T-cell (primary cell): ENCODE results near the gene DMXL1. TPM values are rescaled to one million over a fixed set of nuclear protein-coding genes. Genes with fewer than 3 reads are reported as not detected.

Source experiments
- ATAC-seq, 4 experiments: fragments of 200-7000 bp in 3 of 4; fragments of 150-1000 bp in 1 of 4; cut with Tn5 transposase; replicated peaks in 1 of 4; 1 replicate in 3 of 4; 2 replicates in 1 of 4; pipeline ENCODE4 v1.10.0; 2021; ENCODE audit warnings: moderate library complexity in 3 of 4, mild to moderate bottlenecking in 2 of 4, moderate number of reproducible peaks in 1 of 4
- CTCF ChIA-PET, 2 donors: fragments of 300-600 bp; sonication (Branson Sonifier 250); formaldehyde crosslinking; loops; one replicate each; lab custom pipeline; 2022; ENCODE audit warnings: antibody characterized with exemption in 2 of 2; lab: Charles Lee
- POLR2A ChIA-PET, 2 donors: fragments of 300-600 bp; sonication (Branson Sonifier 250); formaldehyde crosslinking; loops; one replicate each; lab custom pipeline; 2022; ENCODE audit warnings: antibody characterized with exemption in 2 of 2; lab: Charles Lee
- DNase-seq, 35 experiments: peaks; one replicate each; pipeline versions ENCODE4 v3.0.0 to v3.0.0-alpha.2; 2013 to 2023
- H3K27ac ChIP-seq: one replicate; pipeline ENCODE4 v1.5.1; 2013; ENCODE audit warnings: low read length
- H3K27me3 ChIP-seq, 2 experiments: replicated peaks in 1 of 2; 1 replicate in 1 of 2; 2 replicates in 1 of 2; pipeline versions ENCODE4 v1.6.1 to v1.7.0; 2013; ENCODE audit warnings: low read length in 1 of 2, mixed read lengths in 1 of 2; ENCODE audit not compliant: control insufficient read depth in 2 of 2, insufficient read depth in 2 of 2; ENCODE audit errors: extremely low read depth in 1 of 2
- H3K36me3 ChIP-seq, 2 donors: 1 replicate in 1 of 2; 2 replicates in 1 of 2; pipeline versions ENCODE4 v1.6.1 to v1.7.0; 2013; ENCODE audit warnings: low read length in 1 of 2; ENCODE audit not compliant: control insufficient read depth in 2 of 2, insufficient read depth in 1 of 2; ENCODE audit errors: extremely low read depth in 1 of 2
- H3K4me1 ChIP-seq, 2 experiments: 1 replicate in 1 of 2; 2 replicates in 1 of 2; pipeline versions ENCODE4 v1.6.1 to v1.7.0; 2013; ENCODE audit warnings: low read length in 2 of 2, mixed read lengths in 1 of 2; ENCODE audit not compliant: insufficient read depth in 2 of 2, control insufficient read depth in 1 of 2; ENCODE audit errors: extremely low read depth in 1 of 2
- H3K4me3 ChIP-seq, 2 donors: 1 replicate in 1 of 2; 2 replicates in 1 of 2; pipeline versions ENCODE4 v1.5.1 to v1.7.0; 2013; ENCODE audit warnings: mild to moderate bottlenecking in 2 of 2, low read length in 1 of 2, moderate library complexity in 1 of 2; ENCODE audit not compliant: control insufficient read depth in 1 of 2; ENCODE audit errors: extremely low read depth in 1 of 2
- H3K9me3 ChIP-seq: 2 replicates; pipeline ENCODE4 v1.7.0; 2013
- H3K27ac Mint-ChIP-seq, 2 donors: one replicate each; pipeline ENCODE4 v1.8.0; 2020 to 2021; ENCODE audit warnings: mild to moderate bottlenecking in 2 of 2, mixed read lengths in 2 of 2
- H3K27me3 Mint-ChIP-seq, 2 donors: one replicate each; pipeline ENCODE4 v1.8.0; 2021 to 2022; ENCODE audit warnings: mixed read lengths in 2 of 2
- H3K36me3 Mint-ChIP-seq: one replicate; pipeline ENCODE4 v1.8.0; 2021; ENCODE audit warnings: mixed read lengths
- H3K4me1 Mint-ChIP-seq, 3 donors: one replicate each; pipeline ENCODE4 v1.8.0; 2020 to 2022; ENCODE audit warnings: mixed read lengths in 3 of 3, mild to moderate bottlenecking in 1 of 3
- H3K4me3 Mint-ChIP-seq, 3 donors: one replicate each; pipeline ENCODE4 v1.8.0; 2020 to 2022; ENCODE audit warnings: mild to moderate bottlenecking in 3 of 3, mixed read lengths in 3 of 3, moderate library complexity in 3 of 3
- H3K9me3 Mint-ChIP-seq, 3 donors: one replicate each; pipeline ENCODE4 v1.8.0; 2020 to 2022; ENCODE audit warnings: mixed read lengths in 3 of 3
- WGBS: methylation state at CpG from one replicate; pipeline ENCODE4 v1.1.5; 2013; ENCODE audit warnings: missing lambda C conversion rate; ENCODE audit not compliant: insufficient coverage; 5-methylcytosine and 5-hydroxymethylcytosine counted together
- total RNA-seq, 35 experiments: library from RNA in 6 of 35; stranded (reverse) in 6 of 35; fragments of 120-200 nt in 1 of 35; gene quantifications; one replicate each; pipeline versions ENCODE4 v1.2.1 to v1.2.4 and lab custom pipeline; 2013 to 2026

DMXL1 gene
- total RNA-seq, 5 donors from 2014 or later (not counting 1 experiment from before 2014, with no cell fraction given) = 25.8 to 37.2 (median 28.2) TPM

- Histone ChIP-seq H3K4me3 (peak overlapping the region in 1 of 2 donors; percentile 44), H3K36me3 (peaks cover 0 to 5% of the 10 kb centered on the region in 2 donors), H3K4me1 (peaks cover 86 to 89% of the 10 kb centered on the region in 2 experiments), H3K9me3 (no peaks in the 10 kb centered on the region), H3K27ac (peak overlapping the region; percentile 82), H3K27me3 (no peaks in the 10 kb centered on the region)
- H3K9me3 Mint-ChIP-seq = no peaks in the 10 kb centered on the region
- H3K27ac Mint-ChIP-seq = peak overlapping the region; percentile 97 to 99
- CTCF ChIA-PET = interaction anchor here (0.6 to 2.5 kb wide), 4 partner anchors 37 to 288 kb away, joined by 3 to 10 read pairs (median 4); partner anchors contain the start of gene DTWD2 (in 1 of the 2)
- no CpG with 5 or more reads among the region's 3 CpGs for WGBS
- POLR2A ChIA-PET = interaction anchor here in 1 of 2 donors (0.6 kb wide), 2 partner anchors 116 to 120 kb away, joined by 3 read pairs; no protein-coding TSS in a partner anchor
- H3K36me3 Mint-ChIP-seq = peaks cover 29% of the 10 kb centered on the region
- H3K27me3 Mint-ChIP-seq = peaks cover 0 to 2% of the 10 kb centered on the region in 2 donors
- peaks cover 98 to 100% (median 99%) of the 10 kb centered on the region in 3 donors for H3K4me1 Mint-ChIP-seq
- peak in 2 of 35 experiments; percentile 17 to 29 for DNase-seq
- ATAC-seq = no peak
- peak overlapping the region; percentile 37 to 100 (median 98) for H3K4me3 Mint-ChIP-seq
Observed at GRCh38 chr5:119275601-119276173, 204.8 kb downstream of the DMXL1 start.

DNA sequence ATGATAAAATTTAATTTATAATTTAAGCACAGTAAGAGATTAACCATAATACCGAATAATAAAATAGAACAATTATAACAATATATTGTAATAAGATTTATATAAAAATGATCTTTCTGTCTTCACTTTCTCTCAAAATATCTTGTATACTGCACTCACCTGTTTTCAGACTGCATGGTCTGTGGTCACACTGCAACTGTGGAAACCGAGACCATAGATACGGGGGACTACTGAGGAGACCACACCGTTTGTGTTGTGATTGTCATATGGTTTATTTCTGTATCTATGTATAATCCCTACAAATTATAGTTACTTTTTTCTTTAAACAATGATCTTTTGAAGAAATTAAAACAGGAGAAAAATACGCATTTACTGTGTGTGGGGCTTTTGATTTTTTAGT lies 206.1 kb downstream of the DMXL1 start:
- H3K9me3 ChIP-seq = no peaks in the 10 kb centered on the region
- ChIA-PET CTCF (interaction anchor here (0.6 to 1.5 kb wide), 4 partner anchors 9 to 287 kb away, joined by 3 to 7 read pairs (median 4); no protein-coding TSS in a partner anchor), POLR2A (interaction anchor here (1.0 kb wide), 2 partner anchors 38 to 60 kb away, joined by 4 read pairs; no protein-coding TSS in a partner anchor)
- Mint-ChIP-seq H3K36me3 (peaks cover 42% of the 10 kb centered on the region), H3K4me3 (peak overlapping the region in 2 of 3 donors; percentile 7 to 100), H3K27me3 (peaks cover 0 to 2% of the 10 kb centered on the region in 2 donors), H3K4me1 (peaks cover 98 to 100% (median 99%) of the 10 kb centered on the region in 3 donors), H3K27ac (peak overlapping the region; percentile 94 to 98), H3K9me3 (no peaks in the 10 kb centered on the region)
- WGBS = no CpG with 5 or more reads among the region's 5 CpGs
- H3K36me3 ChIP-seq = peaks cover 0 to 9% of the 10 kb centered on the region in 2 donors
- ATAC-seq (no peak), DNase-seq (no peak)
- H3K27me3 ChIP-seq = no peaks in the 10 kb centered on the region
- H3K4me3 ChIP-seq = no peak overlapping the region
- peak overlapping the region; percentile 82 for H3K27ac ChIP-seq
- peaks cover 79 to 93% of the 10 kb centered on the region in 2 experiments for H3K4me1 ChIP-seq

DNA sequence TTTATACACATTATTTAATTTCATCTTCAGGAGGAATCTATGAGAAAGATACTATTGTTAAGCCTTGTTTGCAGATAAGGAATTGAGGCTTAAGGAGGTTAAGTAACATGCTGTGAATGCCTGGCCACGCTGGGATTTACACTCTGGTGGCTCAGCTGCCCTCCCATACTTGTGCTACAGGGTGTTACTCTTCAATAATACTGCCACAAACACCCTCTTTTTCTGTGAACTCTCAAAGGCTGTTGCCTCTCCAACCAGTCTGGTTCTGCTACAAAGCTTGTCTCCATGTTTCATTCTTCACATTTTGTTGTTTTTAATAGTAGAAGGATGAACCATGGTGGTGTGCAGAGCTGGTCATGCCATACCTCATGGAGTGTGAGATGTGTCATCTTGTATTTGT lies 208.2 kb downstream of the DMXL1 start:
- CTCF ChIA-PET = interaction anchor here in 1 of 2 donors (1.6 kb wide), 1 partner anchor 36 kb away, joined by 3 read pairs; no protein-coding TSS in a partner anchor
- WGBS = 67% methylated on average over 1 of the region's 1 CpG
- POLR2A ChIA-PET = no interaction called here
- H3K4me1 ChIP-seq = peaks cover 80 to 95% of the 10 kb centered on the region in 2 experiments
- H3K36me3 ChIP-seq = peaks cover 0 to 27% of the 10 kb centered on the region in 2 donors
- H3K9me3 ChIP-seq = no peaks in the 10 kb centered on the region
- ATAC-seq (no peak), DNase-seq (no peak)
- Mint-ChIP-seq H3K36me3 (peaks cover 63% of the 10 kb centered on the region), H3K27ac (peak overlapping the region; percentile 94 to 98), H3K9me3 (no peaks in the 10 kb centered on the region), H3K4me1 (peaks cover 98 to 100% (median 99%) of the 10 kb centered on the region in 3 donors), H3K4me3 (peak overlapping the region in 2 of 3 donors; percentile 72 to 100), H3K27me3 (peaks cover 0 to 2% of the 10 kb centered on the region in 2 donors)
- H3K4me3 ChIP-seq = no peak overlapping the region
- H3K27me3 ChIP-seq = no peaks in the 10 kb centered on the region
- peak overlapping the region; percentile 82 for H3K27ac ChIP-seq

- Histone ChIP-seq H3K27ac (peak overlapping the region; percentile 48), H3K9me3 (no peaks in the 10 kb centered on the region), H3K27me3 (no peaks in the 10 kb centered on the region), H3K4me3 (no peak overlapping the region), H3K36me3 (peaks cover 0 to 30% of the 10 kb centered on the region in 2 donors), H3K4me1 (peaks cover 81 to 95% of the 10 kb centered on the region in 2 experiments)
- Mint-ChIP-seq H3K4me3 (peak overlapping the region; percentile 51 to 100 (median 63)), H3K27ac (peak overlapping the region; percentile 94 to 96), H3K4me1 (peaks cover 98 to 100% (median 99%) of the 10 kb centered on the region in 3 donors), H3K36me3 (peaks cover 58% of the 10 kb centered on the region), H3K9me3 (no peaks in the 10 kb centered on the region), H3K27me3 (peaks cover 0 to 2% of the 10 kb centered on the region in 2 donors)
- CTCF ChIA-PET = interaction anchor here (0.7 to 1.4 kb wide), 5 partner anchors 10 to 108 kb away, joined by 3 to 6 read pairs (median 3); no protein-coding TSS in a partner anchor
- ATAC-seq (no peak), DNase-seq (no peak)
- POLR2A ChIA-PET = interaction anchor here (0.8 to 1.3 kb wide), 3 partner anchors 10 to 33 kb away, joined by 3 to 6 read pairs (median 3); no protein-coding TSS in a partner anchor
- WGBS = 0% methylated on average over 1 of the region's 3 CpGs
Observed at GRCh38 chr5:119280380-119280779, 209.5 kb downstream of the DMXL1 start.

- peaks cover 0 to 25% of the 10 kb centered on the region in 2 donors for H3K36me3 ChIP-seq
- Mint-ChIP-seq H3K36me3 (peaks cover 53% of the 10 kb centered on the region), H3K27me3 (peaks cover 0 to 2% of the 10 kb centered on the region in 2 donors), H3K27ac (peak overlapping the region; percentile 94 to 96), H3K9me3 (no peaks in the 10 kb centered on the region), H3K4me3 (peak overlapping the region; percentile 21 to 100 (median 32)), H3K4me1 (peaks cover 99 to 100% (median 100%) of the 10 kb centered on the region in 3 donors)
- no peak overlapping the region for H3K4me3 ChIP-seq
- CTCF ChIA-PET = interaction anchor here in 1 of 2 donors (1.3 to 2.1 kb wide), 2 partner anchors 8 to 17 kb away, joined by 3 to 10 read pairs; no protein-coding TSS in a partner anchor
- no peak for ATAC-seq
- no peaks in the 10 kb centered on the region for H3K9me3 ChIP-seq
- POLR2A ChIA-PET = interaction anchor here in 1 of 2 donors (0.6 kb wide), 1 partner anchor 58 kb away, joined by 9 read pairs; no protein-coding TSS in a partner anchor
- no peak for DNase-seq
- peak overlapping the region; percentile 65 for H3K27ac ChIP-seq
- no CpG with 5 or more reads among the region's 2 CpGs for WGBS
- no peaks in the 10 kb centered on the region for H3K27me3 ChIP-seq
- peaks cover 73 to 96% of the 10 kb centered on the region in 2 experiments for H3K4me1 ChIP-seq
Observed at GRCh38 chr5:119282628-119283027, 211.7 kb downstream of the DMXL1 start.

- peaks cover 45% of the 10 kb centered on the region for H3K36me3 Mint-ChIP-seq
- no peaks in the 10 kb centered on the region for H3K27me3 Mint-ChIP-seq
- peaks cover 99 to 100% (median 99%) of the 10 kb centered on the region in 3 donors for H3K4me1 Mint-ChIP-seq
- H3K27ac Mint-ChIP-seq = peak overlapping the region; percentile 94 to 96
- Histone ChIP-seq H3K27me3 (no peaks in the 10 kb centered on the region), H3K27ac (peak overlapping the region; percentile 65), H3K36me3 (peaks cover 0 to 25% of the 10 kb centered on the region in 2 donors), H3K4me3 (peak overlapping the region in 1 of 2 donors; percentile 23), H3K9me3 (no peaks in the 10 kb centered on the region), H3K4me1 (peaks cover 63 to 97% of the 10 kb centered on the region in 2 experiments)
- POLR2A ChIA-PET = interaction anchor here (0.5 to 1.7 kb wide), 4 partner anchors 10 to 88 kb away, joined by 3 to 6 read pairs (median 4); no protein-coding TSS in a partner anchor
- 20% methylated on average over 1 of the region's 1 CpG for WGBS
- DNase-seq (no peak), ATAC-seq (no peak)
- peak overlapping the region; percentile 31 to 100 (median 43) for H3K4me3 Mint-ChIP-seq
- no peaks in the 10 kb centered on the region for H3K9me3 Mint-ChIP-seq
- CTCF ChIA-PET = interaction anchor here (1.1 to 2.1 kb wide), 2 partner anchors 10 to 40 kb away, joined by 3 to 10 read pairs; no protein-coding TSS in a partner anchor
Observed at GRCh38 chr5:119284031-119284430, 213.1 kb downstream of the DMXL1 start.
